ENCODE measurements around the gene GNG8. TPM values are rescaled to one million over a fixed set of nuclear protein-coding genes. Genes with fewer than 3 reads are reported as not detected.

Gene GNG8
- total and polyA plus RNA-seq, 2 experiments from 2014 or later, result 5.9 TPM; not detected in 1

- no peak for TF ChIP-seq ETS1 (IDR thresholded peaks at IDR 0.05)
- TF ChIP-seq STAT1 (IDR thresholded peaks at IDR 0.05; ENCODE audit: unreplicated experiment), result no peak
- TF ChIP-seq REST (IDR thresholded peaks at IDR 0.05; ENCODE audit: unreplicated experiment), result no peak
These were observed 32.2 kb downstream of the GNG8 start (continued) for GRCh38 chr19:46603752-46604231.

GRCh38 chr19:46603195-46603637, 32.8 kb downstream of the GNG8 start:
- peaks cover 13% of the 10 kb centered on the region; the same call in 1 of the 2 replicates for H3K36me3 ChIP-seq (ENCODE audit: insufficient read depth)
- H4K20me1 ChIP-seq (replicated peaks; ENCODE audit: insufficient read depth), result peaks cover 25% of the 10 kb centered on the region
- peak overlapping the region; percentile 93 for H3K4me2 ChIP-seq
- no peaks in the 10 kb centered on the region for H3F3A ChIP-seq (replicated peaks; ENCODE audit: low read depth)
- peaks cover 25% of the 10 kb centered on the region for H3K4me1 Mint-ChIP-seq
- ATAC-seq, result no peak
- peak overlapping the region; percentile 100; the same call in 1 of the 2 replicates for H3K4me3 ChIP-seq
- peak overlapping the region; percentile 96 for H3K4me3 Mint-ChIP-seq
- H3K36me3 Mint-ChIP-seq (ENCODE audit: low read depth), result peaks cover 20% of the 10 kb centered on the region
- no peak for DNase-seq (ENCODE audit: low spot score)
- peaks cover 39% of the 10 kb centered on the region for H3K79me2 ChIP-seq (replicated peaks; ENCODE audit: insufficient read depth)
- no peaks in the 10 kb centered on the region for H3K27me3 ChIP-seq (ENCODE audit: insufficient read depth)
- no peaks in the 10 kb centered on the region for H3K9me2 ChIP-seq (ENCODE audit: insufficient read depth)
- H3K27me3 Mint-ChIP-seq (ENCODE audit: insufficient read depth, low read depth, poor library complexity), result peaks cover 18% of the 10 kb centered on the region
- H3K9me3 Mint-ChIP-seq, result peaks cover 2% of the 10 kb centered on the region; the same call in 1 of the 3 replicates
- H3K27ac ChIP-seq (ENCODE audit: low read depth), result no peak overlapping the region
- H2AFZ ChIP-seq, result no peak overlapping the region
- H3K4me1 ChIP-seq (ENCODE audit: insufficient read depth), result peaks cover 11% of the 10 kb centered on the region
- no peak overlapping the region for H3K27ac Mint-ChIP-seq
- TF ChIP-seq NANOG (IDR thresholded peaks at IDR 0.05; ENCODE audit: borderline replicate concordance), result no peak
- no peak for TF ChIP-seq ZNF462 (CRISPR knock-in tag; IDR thresholded peaks at IDR 0.05)
- TF ChIP-seq STAT1 (IDR thresholded peaks at IDR 0.05; ENCODE audit: unreplicated experiment), result no peak
- no peak for TF ChIP-seq ZNF331 (CRISPR knock-in tag; IDR thresholded peaks at IDR 0.05; ENCODE audit: low read depth)
- no peak for TF ChIP-seq EZH2 (IDR thresholded peaks at IDR 0.05; ENCODE audit: low read depth, unreplicated experiment)
- TF ChIP-seq JUNB (IDR thresholded peaks at IDR 0.05; ENCODE audit: unreplicated experiment), result no peak
- no peak for TF ChIP-seq EZH2phosphoT487 (IDR thresholded peaks at IDR 0.05; ENCODE audit: unreplicated experiment)
- TF ChIP-seq REST (IDR thresholded peaks at IDR 0.05; ENCODE audit: unreplicated experiment), result no peak
- no peak for TF ChIP-seq POLR2AphosphoS5 (IDR thresholded peaks at IDR 0.05; ENCODE audit: low read depth)

Data from GM23338 (cell line).